ENCODE measurements around the gene SASH1. TPM values are rescaled to one million over a fixed set of nuclear protein-coding genes. Genes with fewer than 3 reads are reported as not detected.
A peak's percentile ranks its signal among the peaks of the same experiment; 100 is the strongest.
"Not testable (repeated sequence)": the region's sequence is repeated elsewhere in the genome, so short reads cannot be mapped to it uniquely, and the experiment has no call there.

SASH1 gene
- total and polyA plus RNA-seq, 5 donors: 14.1 to 33.2 (median 29.0) TPM

GRCh38 chr6:148389917-148390316, 47.3 kb downstream of the SASH1 start:
- H3K4me3 ChIP-seq (ENCODE audit: low read length): no peak overlapping the region
- H3K27me3 ChIP-seq (ENCODE audit: control insufficient read depth, insufficient read depth): no peaks in the 10 kb centered on the region
- ATAC-seq (no peak), DNase-seq (no peak)
- H3K27ac ChIP-seq (ENCODE audit: low read length): no peak overlapping the region
- no peaks in the 10 kb centered on the region for H3K9me3 ChIP-seq (ENCODE audit: control insufficient read depth, low read length)
- 95% methylated on average over 12 of the region's 12 CpGs for WGBS
- H3K4me1 ChIP-seq (ENCODE audit: control insufficient read depth, insufficient read depth, low read length): peaks cover 12% of the 10 kb centered on the region
- intact Hi-C loops (cut with DNase I): no loop called here

GRCh38 chr6:148392127-148392526, 49.5 kb downstream of the SASH1 start:
- intact Hi-C loops (cut with DNase I); H3K27me3 ChIP-seq (ENCODE audit: control insufficient read depth, insufficient read depth); H3K27ac ChIP-seq (ENCODE audit: low read length); H3K9me3 ChIP-seq (ENCODE audit: control insufficient read depth, low read length); H3K4me3 ChIP-seq (ENCODE audit: low read length); ATAC-seq; DNase-seq: not testable (repeated sequence)
- WGBS: 95% methylated on average over 8 of the region's 8 CpGs
- H3K4me1 ChIP-seq (ENCODE audit: control insufficient read depth, insufficient read depth, low read length): peaks cover 17% of the 10 kb centered on the region

GRCh38 chr6:148392671-148393070, 50.0 kb downstream of the SASH1 start:
- H3K4me1 ChIP-seq (ENCODE audit: control insufficient read depth, insufficient read depth, low read length): peaks cover 17% of the 10 kb centered on the region
- no peak overlapping the region for H3K27ac ChIP-seq (ENCODE audit: low read length)
- no peaks in the 10 kb centered on the region for H3K27me3 ChIP-seq (ENCODE audit: control insufficient read depth, insufficient read depth)
- no peak overlapping the region for H3K4me3 ChIP-seq (ENCODE audit: low read length)
- DNase-seq: no peak
- intact Hi-C loops (cut with DNase I): no loop called here
- WGBS: 50% methylated on average over 3 of the region's 3 CpGs
- H3K9me3 ChIP-seq (ENCODE audit: control insufficient read depth, low read length): no peaks in the 10 kb centered on the region
- no peak for ATAC-seq

GRCh38 chr6:148395583-148396101, 53.0 kb downstream of the SASH1 start:
- Histone ChIP-seq H3K27ac (ENCODE audit: low read length) (peak overlapping the region; percentile 37), H3K4me3 (ENCODE audit: low read length) (no peak overlapping the region), H3K4me1 (ENCODE audit: control insufficient read depth, insufficient read depth, low read length) (peaks cover 19% of the 10 kb centered on the region), H3K27me3 (ENCODE audit: control insufficient read depth, insufficient read depth) (no peaks in the 10 kb centered on the region), H3K9me3 (ENCODE audit: control insufficient read depth, low read length) (no peaks in the 10 kb centered on the region)
- 21% methylated on average over 1 of the region's 1 CpG for WGBS
- DNase-seq (no peak), ATAC-seq (peak; percentile 63 to 88)
- intact Hi-C loops (cut with DNase I): no loop called here

GRCh38 chr6:148396411-148396810, 53.8 kb downstream of the SASH1 start:
- peak overlapping the region; percentile 55 for H3K27ac ChIP-seq (ENCODE audit: low read length)
- no peaks in the 10 kb centered on the region for H3K27me3 ChIP-seq (ENCODE audit: control insufficient read depth, insufficient read depth)
- DNase-seq: no peak
- no peak for ATAC-seq
- whole genome bisulfite sequencing: 78% methylated on average over 2 of the region's 2 CpGs
- H3K9me3 ChIP-seq (ENCODE audit: control insufficient read depth, low read length): no peaks in the 10 kb centered on the region
- H3K4me3 ChIP-seq (ENCODE audit: low read length): no peak overlapping the region
- H3K4me1 ChIP-seq (ENCODE audit: control insufficient read depth, insufficient read depth, low read length): peaks cover 19% of the 10 kb centered on the region
- intact Hi-C loops (cut with DNase I): no loop called here

GRCh38 chr6:148396926-148397325, 54.3 kb downstream of the SASH1 start:
- no peak for DNase-seq
- H3K4me1 ChIP-seq (ENCODE audit: control insufficient read depth, insufficient read depth, low read length): peaks cover 19% of the 10 kb centered on the region
- H3K4me3 ChIP-seq (ENCODE audit: low read length): no peak overlapping the region
- no peaks in the 10 kb centered on the region for H3K9me3 ChIP-seq (ENCODE audit: control insufficient read depth, low read length)
- peak in 1 of 2 donors; percentile 30 for ATAC-seq
- WGBS: 62% methylated on average over 8 of the region's 8 CpGs
- intact Hi-C loops (cut with DNase I): no loop called here
- H3K27ac ChIP-seq (ENCODE audit: low read length): no peak overlapping the region
- no peaks in the 10 kb centered on the region for H3K27me3 ChIP-seq (ENCODE audit: control insufficient read depth, insufficient read depth)

- Histone ChIP-seq H3K27me3 (ENCODE audit: control insufficient read depth, insufficient read depth) (no peaks in the 10 kb centered on the region), H3K27ac (ENCODE audit: low read length) (no peak overlapping the region), H3K9me3 (ENCODE audit: control insufficient read depth, low read length) (no peaks in the 10 kb centered on the region), H3K4me3 (ENCODE audit: low read length) (no peak overlapping the region), H3K4me1 (ENCODE audit: control insufficient read depth, insufficient read depth, low read length) (peaks cover 18% of the 10 kb centered on the region)
- no peak for DNase-seq
- whole genome bisulfite sequencing: 58% methylated on average over 6 of the region's 6 CpGs
- ATAC-seq: peak in 1 of 2 donors; percentile 16
- intact Hi-C loops (cut with DNase I): no loop called here
Measured at GRCh38 chr6:148398244-148398643, 55.6 kb downstream of the SASH1 start.

GRCh38 chr6:148398678-148399077, 56.0 kb downstream of the SASH1 start:
- Histone ChIP-seq H3K27me3 (ENCODE audit: control insufficient read depth, insufficient read depth) (no peaks in the 10 kb centered on the region), H3K4me3 (ENCODE audit: low read length) (no peak overlapping the region), H3K27ac (ENCODE audit: low read length) (no peak overlapping the region), H3K9me3 (ENCODE audit: control insufficient read depth, low read length) (no peaks in the 10 kb centered on the region), H3K4me1 (ENCODE audit: control insufficient read depth, insufficient read depth, low read length) (peaks cover 17% of the 10 kb centered on the region)
- 26% methylated on average over 1 of the region's 1 CpG for WGBS
- intact Hi-C loops (cut with DNase I): no loop called here
- no peak for DNase-seq
- no peak for ATAC-seq

- ATAC-seq: no peak
- H3K4me3 ChIP-seq (ENCODE audit: low read length): no peak overlapping the region
- DNase-seq: no peak
- H3K27ac ChIP-seq (ENCODE audit: low read length): no peak overlapping the region
- WGBS: 50% methylated on average over 3 of the region's 3 CpGs
- H3K9me3 ChIP-seq (ENCODE audit: control insufficient read depth, low read length): no peaks in the 10 kb centered on the region
- H3K27me3 ChIP-seq (ENCODE audit: control insufficient read depth, insufficient read depth): no peaks in the 10 kb centered on the region
- intact Hi-C loops (cut with DNase I): no loop called here
- H3K4me1 ChIP-seq (ENCODE audit: control insufficient read depth, insufficient read depth, low read length): peaks cover 19% of the 10 kb centered on the region
Measured at GRCh38 chr6:148401571-148401970, 58.9 kb downstream of the SASH1 start.

- DNase-seq (no peak), ATAC-seq (peak; percentile 18 to 44)
- H3K9me3 ChIP-seq (ENCODE audit: control insufficient read depth, low read length): no peaks in the 10 kb centered on the region
- peak overlapping the region; percentile 15 for H3K27ac ChIP-seq (ENCODE audit: low read length)
- 56% methylated on average over 10 of the region's 10 CpGs for WGBS
- no peak overlapping the region for H3K4me3 ChIP-seq (ENCODE audit: low read length)
- H3K4me1 ChIP-seq (ENCODE audit: control insufficient read depth, insufficient read depth, low read length): peaks cover 16% of the 10 kb centered on the region
- intact Hi-C loops (cut with DNase I): no loop called here
- no peaks in the 10 kb centered on the region for H3K27me3 ChIP-seq (ENCODE audit: control insufficient read depth, insufficient read depth)
Measured at GRCh38 chr6:148404456-148405054, 61.9 kb downstream of the SASH1 start.

- peaks cover 11% of the 10 kb centered on the region for H3K4me1 ChIP-seq (ENCODE audit: control insufficient read depth, insufficient read depth, low read length)
- 67% methylated on average over 2 of the region's 2 CpGs for WGBS
Measured at GRCh38 chr6:148405894-148406293, 63.3 kb downstream of the SASH1 start.

More at GRCh38 chr6:148405894-148406293, 63.3 kb downstream of the SASH1 start:
- H3K27me3 ChIP-seq (ENCODE audit: control insufficient read depth, insufficient read depth): no peaks in the 10 kb centered on the region
- H3K4me3 ChIP-seq (ENCODE audit: low read length): no peak overlapping the region
- H3K9me3 ChIP-seq (ENCODE audit: control insufficient read depth, low read length): no peaks in the 10 kb centered on the region
- no peak for DNase-seq
- intact Hi-C loops (cut with DNase I): no loop called here
- ATAC-seq: peak; percentile 22 to 36
- peak overlapping the region; percentile 57 for H3K27ac ChIP-seq (ENCODE audit: low read length)
